C4-2B (cell line): ENCODE data around the gene TXN2.

Experiments
- CTCF ChIP-seq: fragments of 450-650 bp; conservative IDR thresholded peaks from 2 replicates; pipeline ENCODE4 v1.5.1; 2017; ENCODE audit warnings: mild to moderate bottlenecking
- ZFX ChIP-seq: fragments of 450-650 bp; IDR thresholded peaks from 2 replicates; pipeline ENCODE4 v1.6.1; 2017

GRCh38 chr22:36528341-36528740 lies 46.9 kb upstream of the TXN2 start:
- TF ChIP-seq CTCF = no peak
- TF ChIP-seq ZFX = no peak
